Retinal pigment epithelial cell (primary cell): Measurements from ENCODE around the gene CLEC18C.
"Not testable (repeated sequence)": the region's sequence is repeated elsewhere in the genome, so short reads cannot be mapped to it uniquely, and the experiment has no call there.

ENCODE experiments used
- DNase-seq: peaks from one replicate; pipeline ENCODE4 v3.0.0-alpha.2; 2010; ENCODE audit warnings: low read depth
- H3K4me3 ChIP-seq: 2 replicates; pipeline ENCODE4 v1.5.1; 2011; ENCODE audit warnings: mild to moderate bottlenecking, low read length, control low read depth, moderate library complexity
- TF ChIP-seq, protein P1 (sequence below): conservative IDR thresholded peaks from 2 replicates; pipeline ENCODE4 v1.5.1; 2011; ENCODE audit warnings: low read depth, low read length, control low read depth, inconsistent platforms

The CLEC18C gene

DNA sequence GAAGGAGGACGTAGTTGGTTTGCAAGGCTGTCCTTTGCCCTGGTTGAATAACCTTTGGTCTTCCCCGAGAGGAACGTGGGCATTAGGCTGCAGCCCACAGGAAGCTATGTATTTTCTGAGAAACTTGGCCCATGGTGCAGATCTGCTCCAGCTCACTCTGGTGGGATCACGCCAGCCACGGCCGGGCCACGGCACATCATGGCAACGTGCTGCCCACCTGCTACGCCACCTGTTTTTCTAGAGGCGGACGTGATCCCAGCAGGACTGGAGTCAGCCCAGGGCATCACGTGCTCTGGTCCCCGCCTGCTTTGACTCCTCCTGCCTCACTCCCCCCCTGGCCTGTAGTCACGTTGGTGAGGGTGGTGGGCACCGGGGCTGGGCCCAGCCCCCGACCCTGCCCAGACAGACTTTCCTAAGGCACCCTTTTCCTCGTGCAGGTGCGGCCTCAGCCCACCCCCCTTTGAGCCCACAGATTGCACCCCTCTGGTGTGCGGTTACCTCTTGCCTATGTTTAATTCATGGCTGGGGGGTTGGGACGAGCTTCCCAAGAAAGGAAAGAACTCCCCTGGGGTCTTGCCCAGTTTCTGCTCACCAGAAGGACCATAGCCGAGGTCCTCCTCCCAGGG lies at the start of gene CLEC18C:
TSS of gene CLEC18C (plus strand) at position 576 of the 626 bp plus-strand sequence. CDS start 492 bp downstream, outside the sequence.
- not testable (repeated sequence) for DNase-seq, H3K4me3 ChIP-seq

DNA sequence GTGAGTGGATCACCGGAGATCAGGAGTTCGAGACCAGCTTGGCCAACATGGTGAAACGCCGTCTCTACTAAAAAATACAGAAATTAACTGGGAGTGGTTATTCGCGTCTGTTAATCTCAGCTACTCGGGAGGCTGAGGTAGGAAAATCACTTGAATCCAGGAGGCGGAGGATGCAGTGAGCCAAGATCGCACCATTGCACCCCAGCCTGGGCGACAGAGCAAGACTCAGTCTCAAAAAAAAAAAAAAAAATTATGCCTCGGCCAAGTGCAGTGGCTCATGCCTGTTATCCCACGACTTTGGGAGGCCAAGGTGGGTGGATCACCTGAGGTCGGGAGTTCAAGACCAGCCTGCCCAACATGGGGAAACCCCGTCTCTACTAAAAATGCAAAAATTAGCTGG lies 49.8 kb upstream of the CLEC18C start:
- DNase-seq, H3K4me3 ChIP-seq: not testable (repeated sequence)

DNA sequence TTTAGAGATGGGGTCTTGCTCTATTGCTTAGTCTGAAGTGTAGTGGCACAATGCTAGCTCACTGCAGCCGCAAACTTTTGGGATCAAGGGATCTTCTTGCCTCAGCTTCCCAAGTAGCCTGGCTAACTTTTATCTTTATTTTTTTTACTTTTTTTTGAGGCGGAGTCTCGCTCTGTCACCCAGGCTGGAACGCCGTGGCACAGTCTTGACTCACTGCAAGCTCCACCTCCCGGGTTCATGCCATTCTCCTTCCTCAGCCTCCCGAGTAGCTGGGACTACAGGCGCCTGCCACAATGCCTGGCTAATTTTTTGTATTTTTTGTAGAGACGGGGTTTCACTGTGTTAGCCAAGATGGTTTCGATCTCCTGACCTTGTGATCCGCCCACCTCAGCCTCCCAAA lies 47.4 kb upstream of the CLEC18C start:
- not testable (repeated sequence) for DNase-seq, H3K4me3 ChIP-seq

DNA sequence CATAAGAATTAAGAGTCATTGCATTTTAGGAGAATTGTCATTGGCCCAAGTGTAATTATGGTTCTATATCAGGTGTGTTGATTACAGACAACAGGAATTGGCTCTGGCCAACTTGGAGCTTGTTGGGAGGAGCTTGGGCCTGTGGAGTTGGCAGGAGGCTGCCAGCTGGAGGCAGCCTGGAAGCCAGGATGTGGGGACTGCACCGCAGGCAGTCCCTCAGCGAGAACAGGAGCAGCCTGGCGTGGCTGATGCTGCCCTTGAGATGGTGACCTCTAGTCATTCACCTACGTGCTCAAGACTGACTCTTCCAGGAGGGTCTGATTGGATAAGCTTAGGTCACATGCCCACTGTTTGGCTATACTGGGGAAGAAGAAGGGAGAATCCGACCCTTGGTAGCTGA lies 45.9 kb upstream of the CLEC18C start:
- not testable (repeated sequence) for H3K4me3 ChIP-seq, DNase-seq

DNA sequence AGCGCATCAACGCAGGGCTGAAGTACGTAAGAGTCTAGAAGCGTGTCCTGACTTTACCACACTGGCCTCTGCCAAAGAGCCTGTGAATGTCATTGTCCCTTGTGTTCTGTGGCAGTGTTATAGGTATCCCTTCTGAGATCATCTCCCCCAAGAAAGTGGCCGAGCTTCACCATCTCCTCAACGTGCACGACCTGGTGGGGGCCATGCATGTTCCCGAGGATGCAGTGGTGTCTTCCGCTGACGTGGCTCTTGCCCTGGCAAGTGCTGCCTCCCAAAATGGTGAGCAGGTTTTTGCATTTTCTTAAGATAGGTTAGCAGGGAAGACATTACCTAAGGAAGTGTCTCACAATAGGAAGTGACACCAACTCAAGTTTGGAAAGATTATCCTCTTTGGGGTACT lies 44.7 kb upstream of the CLEC18C start:
- H3K4me3 ChIP-seq = not testable (repeated sequence)

DNA sequence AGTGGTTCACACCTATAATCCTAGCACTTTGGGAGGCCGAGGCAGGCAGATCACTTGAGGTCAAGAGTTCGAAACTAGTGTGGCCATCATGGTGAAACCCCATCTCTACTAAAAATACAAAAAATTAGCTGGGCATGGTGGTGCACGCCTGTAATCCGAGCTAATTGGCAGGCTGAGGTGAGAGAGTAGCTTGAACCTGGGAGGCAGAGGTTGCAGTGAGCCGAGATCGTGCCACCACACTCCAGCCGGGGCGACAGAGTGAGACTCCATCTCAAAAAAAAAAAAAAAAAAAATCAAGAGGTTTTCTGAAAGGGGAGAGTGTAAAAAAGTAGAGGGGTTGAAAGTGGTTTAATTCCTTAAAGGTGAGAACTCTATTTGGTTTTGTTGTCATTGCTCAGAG lies 37.8 kb upstream of the CLEC18C start:
- DNase-seq, H3K4me3 ChIP-seq: not testable (repeated sequence)

More for the DNA sequence above, 44.7 kb upstream of the CLEC18C start:
- DNase-seq = not testable (repeated sequence)

DNA sequence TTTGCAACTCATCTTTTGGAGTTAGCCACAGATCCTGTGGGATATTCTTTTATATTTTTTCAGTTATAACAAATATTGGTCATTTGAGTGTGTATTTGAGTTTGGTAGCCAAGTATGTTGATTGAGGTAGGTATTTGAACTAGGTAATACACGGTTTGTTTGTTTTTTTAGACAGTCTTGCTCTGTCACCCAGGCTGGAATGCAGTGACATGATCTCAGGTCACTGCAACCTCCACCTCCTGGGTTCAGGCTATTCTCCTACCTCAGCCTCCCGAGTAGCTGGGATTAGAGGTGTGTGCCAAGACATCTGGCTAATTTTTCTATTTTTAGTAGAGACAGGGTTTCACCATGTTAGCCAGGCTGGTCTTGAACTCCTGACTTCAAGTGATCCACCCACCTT lies 37.0 kb upstream of the CLEC18C start:
- not testable (repeated sequence) for DNase-seq, H3K4me3 ChIP-seq

DNA sequence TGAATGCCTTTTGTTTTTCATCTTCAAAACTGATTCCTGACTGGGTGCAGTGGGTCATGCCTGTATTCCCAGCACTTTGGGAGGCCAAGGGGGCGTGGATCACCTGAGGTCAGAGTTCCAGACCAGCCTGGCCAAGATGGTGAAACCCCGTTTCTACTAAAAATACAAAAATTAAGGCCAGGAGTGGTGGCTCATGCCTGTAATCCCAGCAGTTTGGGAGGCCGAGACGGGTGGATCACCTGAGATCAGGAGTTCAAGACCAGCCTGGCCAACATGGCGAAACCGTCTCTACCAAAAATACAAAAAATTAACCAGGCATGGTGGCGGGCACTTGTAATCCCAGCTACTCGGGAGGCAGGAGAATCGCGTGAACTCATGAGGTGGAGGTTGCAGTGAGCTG lies 30.8 kb upstream of the CLEC18C start:
- not testable (repeated sequence) for H3K4me3 ChIP-seq, DNase-seq

DNA sequence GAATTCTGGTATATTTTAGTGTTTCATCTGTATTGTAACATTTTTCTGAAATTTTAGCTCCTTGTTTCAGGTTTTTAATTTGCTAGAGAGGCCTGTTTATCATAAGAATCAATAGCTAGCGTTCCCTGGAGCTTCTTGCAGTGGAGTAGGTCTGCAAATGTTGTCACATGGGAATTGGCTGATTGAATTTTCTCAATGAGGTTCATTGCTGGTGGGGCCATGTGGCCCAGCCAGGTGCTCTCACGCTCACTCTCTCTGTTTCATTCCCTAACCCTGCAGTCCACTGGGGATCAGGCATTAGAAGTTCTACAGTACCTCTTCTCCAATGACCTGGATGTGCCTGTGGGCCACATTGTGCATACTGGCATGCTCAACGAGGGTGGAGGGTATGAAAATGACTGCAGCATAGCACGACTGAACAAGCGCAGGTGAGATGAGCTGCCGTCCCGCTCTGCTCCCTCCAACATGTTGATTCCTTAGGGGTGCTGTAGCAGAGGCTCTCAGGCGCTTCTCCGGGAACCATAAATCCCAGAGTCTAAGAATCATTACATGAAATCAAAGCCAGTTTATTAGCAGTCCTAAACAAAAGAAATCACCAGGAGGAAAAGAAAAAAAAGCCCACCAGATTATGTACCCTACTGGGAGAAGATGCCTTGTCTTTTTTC lies 30.2 kb upstream of the CLEC18C start:
- H3K4me3 ChIP-seq, DNase-seq: not testable (repeated sequence)

DNA sequence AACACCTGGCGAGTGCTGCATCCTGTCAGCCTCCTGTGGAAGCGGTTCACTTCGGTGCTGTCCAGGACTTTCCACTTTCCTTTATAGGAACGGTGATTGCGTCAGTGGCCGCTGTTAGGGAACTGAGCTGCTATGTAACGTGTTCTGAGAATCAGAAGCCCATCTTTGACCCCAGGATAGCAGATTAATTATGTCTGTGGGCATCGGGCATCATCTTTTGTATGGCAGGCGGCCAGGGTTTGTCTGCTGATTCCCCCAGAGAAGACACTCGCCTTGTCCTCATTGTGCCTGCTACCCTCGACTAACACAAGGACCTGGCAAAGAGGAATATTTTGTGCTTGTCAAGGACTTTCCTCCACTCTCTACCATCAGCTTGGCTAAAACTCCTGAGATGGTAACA lies 25.7 kb upstream of the CLEC18C start:
- not testable (repeated sequence) for H3K4me3 ChIP-seq, DNase-seq

DNA sequence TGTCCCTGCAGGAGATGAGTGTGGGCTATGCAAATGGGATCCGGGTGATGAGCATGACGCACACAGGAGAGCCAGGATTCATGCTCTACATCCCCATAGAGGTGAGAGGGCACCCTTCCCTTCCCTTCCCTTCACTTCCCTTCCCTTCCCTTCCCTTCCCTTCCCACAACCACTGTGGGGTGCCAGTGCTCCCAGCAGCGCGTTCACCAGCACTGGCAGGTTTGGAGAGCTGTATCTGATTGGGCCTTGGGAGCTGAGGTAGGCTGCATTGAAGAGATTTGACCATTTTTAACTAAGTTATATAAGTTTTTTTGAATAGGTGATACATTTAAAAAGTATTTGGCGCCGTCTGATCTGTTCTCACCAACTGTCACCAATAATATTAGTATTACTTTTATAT lies 25.1 kb upstream of the CLEC18C start:
- DNase-seq, H3K4me3 ChIP-seq: not testable (repeated sequence)

DNA sequence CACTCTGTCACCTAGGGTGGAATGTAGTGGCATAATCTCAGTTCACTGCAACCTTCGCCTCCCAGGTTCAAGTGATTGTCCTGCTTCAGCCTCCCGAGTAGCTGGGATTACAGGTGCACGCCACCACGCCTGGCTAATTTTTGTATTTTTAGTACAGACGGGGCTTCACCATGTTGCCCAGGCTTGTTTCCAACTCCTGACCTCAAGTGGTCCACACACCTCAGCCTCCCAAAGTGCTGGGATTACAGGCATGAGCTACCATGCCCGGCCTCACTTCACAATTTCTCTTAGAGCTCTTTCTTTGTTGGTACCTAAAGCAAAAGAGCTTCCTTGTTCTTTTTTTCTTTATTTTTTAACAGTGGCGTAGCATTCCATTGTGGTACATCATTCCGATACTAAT lies 24.3 kb upstream of the CLEC18C start:
- not testable (repeated sequence) for H3K4me3 ChIP-seq, DNase-seq

DNA sequence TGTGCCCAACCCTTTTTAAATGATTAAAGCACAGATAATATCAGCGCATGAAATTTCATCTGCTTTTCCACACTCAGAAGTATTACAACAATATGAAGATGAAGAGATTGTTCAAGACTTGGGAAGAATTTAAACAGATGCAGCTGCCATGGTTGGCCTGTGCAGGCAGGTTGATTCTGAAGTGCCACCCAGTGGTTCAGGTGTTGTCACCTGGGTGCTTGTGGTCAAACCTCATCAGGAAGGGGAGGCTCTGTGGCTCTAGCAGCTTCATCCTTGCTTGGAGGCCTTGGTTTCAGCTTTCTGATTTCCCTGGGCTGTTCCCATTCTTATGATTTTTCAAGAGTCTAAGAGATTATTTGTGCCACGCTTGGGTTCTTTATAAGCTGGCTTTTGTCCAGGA lies 22.2 kb upstream of the CLEC18C start:
- TF ChIP-seq, protein P1, sequence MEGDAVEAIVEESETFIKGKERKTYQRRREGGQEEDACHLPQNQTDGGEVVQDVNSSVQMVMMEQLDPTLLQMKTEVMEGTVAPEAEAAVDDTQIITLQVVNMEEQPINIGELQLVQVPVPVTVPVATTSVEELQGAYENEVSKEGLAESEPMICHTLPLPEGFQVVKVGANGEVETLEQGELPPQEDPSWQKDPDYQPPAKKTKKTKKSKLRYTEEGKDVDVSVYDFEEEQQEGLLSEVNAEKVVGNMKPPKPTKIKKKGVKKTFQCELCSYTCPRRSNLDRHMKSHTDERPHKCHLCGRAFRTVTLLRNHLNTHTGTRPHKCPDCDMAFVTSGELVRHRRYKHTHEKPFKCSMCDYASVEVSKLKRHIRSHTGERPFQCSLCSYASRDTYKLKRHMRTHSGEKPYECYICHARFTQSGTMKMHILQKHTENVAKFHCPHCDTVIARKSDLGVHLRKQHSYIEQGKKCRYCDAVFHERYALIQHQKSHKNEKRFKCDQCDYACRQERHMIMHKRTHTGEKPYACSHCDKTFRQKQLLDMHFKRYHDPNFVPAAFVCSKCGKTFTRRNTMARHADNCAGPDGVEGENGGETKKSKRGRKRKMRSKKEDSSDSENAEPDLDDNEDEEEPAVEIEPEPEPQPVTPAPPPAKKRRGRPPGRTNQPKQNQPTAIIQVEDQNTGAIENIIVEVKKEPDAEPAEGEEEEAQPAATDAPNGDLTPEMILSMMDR = no peak
- H3K4me3 ChIP-seq = no peak overlapping the region
- no peak for DNase-seq

DNA sequence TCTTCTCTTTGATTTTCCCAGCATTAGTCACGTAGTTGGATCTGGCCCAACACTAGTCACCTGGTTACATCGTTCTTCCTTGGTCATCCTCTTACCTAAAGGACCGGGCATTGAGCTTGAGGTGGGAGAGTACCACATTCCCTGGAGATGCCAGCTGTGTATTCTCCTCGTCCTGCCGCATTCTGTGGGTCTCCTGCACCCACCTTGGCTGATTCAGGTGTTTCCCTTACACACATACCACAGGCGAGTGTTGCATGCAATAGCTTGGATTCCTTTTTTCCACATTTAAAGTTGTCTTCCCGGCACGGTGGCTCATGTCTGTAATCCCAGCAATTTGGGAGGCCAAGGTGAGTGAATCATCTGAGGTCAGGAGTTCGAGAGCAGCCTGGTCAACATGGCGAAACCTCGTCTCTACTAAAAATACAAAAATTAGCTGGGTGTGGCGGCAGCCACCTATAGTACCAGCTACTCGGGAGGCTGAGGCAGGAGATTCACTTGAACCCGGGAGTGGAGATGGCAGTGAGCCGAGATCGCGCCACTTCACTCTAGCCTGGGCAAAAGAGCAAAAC lies 21.6 kb upstream of the CLEC18C start:
- H3K4me3 ChIP-seq = no peak overlapping the region
- DNase-seq = no peak
- TF ChIP-seq, protein P1 = no peak
